PC-3 (cell line): ENCODE data around the gene SLC9A9. TPM values are rescaled to one million over a fixed set of nuclear protein-coding genes. Genes with fewer than 3 reads are reported as not detected.

Experiments used
- ATAC-seq: fragments of 200-7000 bp; cut with Tn5 transposase; 2 replicates; pipeline ENCODE4 v1.9.1; 2020; ENCODE audit warnings: mild to moderate bottlenecking, moderate library complexity
- BruUV-seq: library from RNA; stranded (reverse); fragments of 400-500 nt; replicated peaks from 2 replicates; lab custom pipeline; 2021; lab: Mats Ljungman, UMichigan
- CTCF ChIA-PET: fragments of 300-600 bp; sonication (Branson Sonifier 250); formaldehyde crosslinking; loops from one replicate; lab custom pipeline; 2022; ENCODE audit warnings: antibody characterized with exemption; lab: Charles Lee
- POLR2A ChIA-PET: fragments of 300-600 bp; sonication (Branson Sonifier 250); formaldehyde crosslinking; loops from one replicate; lab custom pipeline; 2022; ENCODE audit warnings: antibody characterized with exemption; ENCODE audit not compliant: unreplicated experiment; lab: Charles Lee
- DNase-seq: peaks from one replicate; pipeline ENCODE4 v3.0.0-alpha.2; 2015
- H2AFZ ChIP-seq: fragments of 300-600 bp; sonication (generic); 2 replicates; pipeline ENCODE4 v1.6.0; 2016; ENCODE audit warnings: antibody characterized with exemption, low read length
- H3F3A ChIP-seq: fragments of 300-600 bp; sonication (generic); one replicate; pipeline ENCODE4 v1.6.0; 2017; ENCODE audit warnings: antibody characterized with exemption, low read length, control low read depth, mild to moderate bottlenecking; ENCODE audit not compliant: unreplicated experiment
- H3K27ac ChIP-seq: fragments of 300-600 bp; sonication (generic); 2 replicates; pipeline ENCODE4 v1.5.1; 2016; ENCODE audit warnings: mild to moderate bottlenecking, low read length
- H3K27me3 ChIP-seq: fragments of 300-600 bp; sonication (generic); 2 replicates; pipeline ENCODE4 v1.6.1; 2016; ENCODE audit warnings: low read length, mixed read lengths
- H3K36me3 ChIP-seq: fragments of 300-600 bp; sonication (generic); 2 replicates; pipeline ENCODE4 v1.6.1; 2016; ENCODE audit warnings: low read depth, mixed run types, low read length, mixed read lengths
- H3K4me1 ChIP-seq: fragments of 300-600 bp; sonication (generic); 2 replicates; pipeline ENCODE4 v1.5.1; 2016; ENCODE audit warnings: low read length; ENCODE audit not compliant: insufficient read depth
- H3K4me2 ChIP-seq: fragments of 300-600 bp; sonication (generic); 2 replicates; pipeline ENCODE4 v1.6.0; 2016; ENCODE audit warnings: low read length
- H3K4me3 ChIP-seq: fragments of 300-600 bp; sonication (generic); 2 replicates; pipeline ENCODE4 v1.5.1; 2016; ENCODE audit warnings: mild to moderate bottlenecking, low read length, mixed read lengths
- H3K79me2 ChIP-seq: fragments of 300-600 bp; sonication (generic); 2 replicates; pipeline ENCODE4 v1.6.1; 2017; ENCODE audit warnings: low read length, mixed read lengths
- H3K9ac ChIP-seq: fragments of 300-600 bp; sonication (generic); 2 replicates; pipeline ENCODE4 v1.6.0; 2016; ENCODE audit warnings: mild to moderate bottlenecking, low read length
- H3K9me2 ChIP-seq: fragments of 300-600 bp; sonication (generic); replicated peaks from 2 replicates; pipeline ENCODE4 v1.6.1; 2016; ENCODE audit warnings: mixed run types, low read length, mixed read lengths
- H3K9me3 ChIP-seq: fragments of 300-600 bp; sonication (generic); 2 replicates; pipeline ENCODE4 v1.6.1; 2016; ENCODE audit warnings: low read length, mixed read lengths
- H4K20me1 ChIP-seq: fragments of 300-600 bp; sonication (generic); 2 replicates; pipeline ENCODE4 v1.6.1; 2016; ENCODE audit warnings: low read length, mixed read lengths
- CTCF ChIP-seq: fragments of 300-600 bp; sonication (generic); conservative IDR thresholded peaks from 2 replicates; pipeline ENCODE4 v1.5.1; 2017; ENCODE audit warnings: antibody characterized with exemption, low read depth, mild to moderate bottlenecking, low read length
- EZH2 ChIP-seq: fragments of 300-600 bp; sonication (generic); IDR thresholded peaks from one replicate; pipeline ENCODE4 v1.6.1; 2017; ENCODE audit warnings: antibody characterized with exemption, mild to moderate bottlenecking, low read length; ENCODE audit not compliant: unreplicated experiment
- EZH2phosphoT487 ChIP-seq: fragments of 300-600 bp; sonication (generic); IDR thresholded peaks from 2 replicates; pipeline ENCODE4 v1.6.1; 2018; ENCODE audit warnings: mild to moderate bottlenecking, antibody characterized with exemption, low read length, borderline replicate concordance
- intact Hi-C: fragments of 100-400 bp; cut with micrococcal nuclease; formaldehyde crosslinking; loops from 2 replicates; pipeline ENCODE4 v1.9.0; 2023
- total RNA-seq: library from RNA; depleted of rRNA; stranded (reverse); fragments of >200 nt; gene quantifications from 2 replicates; pipeline ENCODE4 v1.2.3, GENCODE V29; 2014

Gene SLC9A9
- total RNA-seq, 1 experiment from 2014 or later = 0.07 TPM

- H3K4me2 ChIP-seq = no peak overlapping the region
- no peak for ATAC-seq
- no TSS peak for BruUV-seq
- no peak for DNase-seq
- TF ChIP-seq CTCF (no peak), EZH2phosphoT487 (no peak), EZH2 (no peak)
- intact Hi-C loops = no loop called here
- H2AFZ ChIP-seq = no peak overlapping the region
- H3K27me3 ChIP-seq = no peaks in the 10 kb centered on the region
- no peak overlapping the region for H3K27ac ChIP-seq
- no peaks in the 10 kb centered on the region for H3K4me1 ChIP-seq
- no peaks in the 10 kb centered on the region for H3F3A ChIP-seq
- no peaks in the 10 kb centered on the region for H3K36me3 ChIP-seq
- H3K9ac ChIP-seq = no peak overlapping the region
- POLR2A ChIA-PET = no interaction called here
- no peak overlapping the region for H3K4me3 ChIP-seq
- CTCF ChIA-PET = no interaction called here
- no peaks in the 10 kb centered on the region for H3K9me2 ChIP-seq
- H3K9me3 ChIP-seq = no peaks in the 10 kb centered on the region
- no peaks in the 10 kb centered on the region for H4K20me1 ChIP-seq
- no peaks in the 10 kb centered on the region for H3K79me2 ChIP-seq
Measured at GRCh38 chr3:143532091-143532490, 316.2 kb downstream of the SLC9A9 start.

GRCh38 chr3:143531101-143531500 is 317.2 kb downstream of the SLC9A9 start:
- ChIA-PET POLR2A (no interaction called here), CTCF (no interaction called here)
- H3K4me1 ChIP-seq = no peaks in the 10 kb centered on the region
- H3K27me3 ChIP-seq = no peaks in the 10 kb centered on the region
- H3K79me2 ChIP-seq = no peaks in the 10 kb centered on the region
- no TSS peak for BruUV-seq
- no peaks in the 10 kb centered on the region for H3F3A ChIP-seq
- no peaks in the 10 kb centered on the region for H3K9me2 ChIP-seq
- no peak overlapping the region for H3K9ac ChIP-seq
- no peak for ATAC-seq
- H3K4me2 ChIP-seq = no peak overlapping the region
- H3K36me3 ChIP-seq = no peaks in the 10 kb centered on the region
- H3K27ac ChIP-seq = no peak overlapping the region
- no peaks in the 10 kb centered on the region for H4K20me1 ChIP-seq
- TF ChIP-seq EZH2 = no peak
- no peak for TF ChIP-seq CTCF
- TF ChIP-seq EZH2phosphoT487 = no peak
- no peaks in the 10 kb centered on the region for H3K9me3 ChIP-seq
- no peak for DNase-seq
- intact Hi-C loops = no loop called here
- H3K4me3 ChIP-seq = no peak overlapping the region
- H2AFZ ChIP-seq = no peak overlapping the region

DNA sequence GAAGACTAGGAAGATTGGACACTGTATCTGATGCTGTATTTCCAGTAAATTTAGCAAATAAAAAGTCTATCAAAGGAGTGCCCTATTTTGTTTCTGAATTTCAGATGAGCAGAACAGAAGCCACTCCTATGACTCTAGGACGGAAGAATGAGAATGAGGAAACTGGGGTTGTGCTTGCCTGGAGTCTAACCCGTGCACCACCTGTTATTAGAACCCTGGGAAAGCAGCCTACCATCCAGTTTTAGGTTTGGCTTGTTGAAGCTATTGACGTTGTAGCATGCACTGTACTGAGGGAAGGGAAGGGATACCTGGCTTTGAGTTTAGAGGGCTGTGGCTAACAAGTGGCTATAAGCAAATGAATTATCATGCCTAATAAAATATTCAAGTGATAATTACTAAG is 318.5 kb downstream of the SLC9A9 start:
- Histone ChIP-seq H3K4me2 (no peak overlapping the region), H3K4me3 (no peak overlapping the region), H3K9ac (no peak overlapping the region), H3K9me2 (no peaks in the 10 kb centered on the region), H3F3A (no peaks in the 10 kb centered on the region), H3K4me1 (no peaks in the 10 kb centered on the region), H3K27me3 (no peaks in the 10 kb centered on the region), H3K36me3 (no peaks in the 10 kb centered on the region), H4K20me1 (no peaks in the 10 kb centered on the region), H3K79me2 (no peaks in the 10 kb centered on the region), H3K9me3 (no peaks in the 10 kb centered on the region), H2AFZ (no peak overlapping the region), H3K27ac (no peak overlapping the region)
- DNase-seq = no peak
- TF ChIP-seq EZH2phosphoT487 (no peak), EZH2 (no peak), CTCF (no peak)
- intact Hi-C loops = no loop called here
- ChIA-PET POLR2A (no interaction called here), CTCF (no interaction called here)
- ATAC-seq = no peak
- no TSS peak for BruUV-seq
